GM10266 (cell line): ENCODE results near the gene HMGB4.

Source experiments
- DNase-seq: peaks from one replicate; pipeline ENCODE4 v3.0.0; 2012; ENCODE audit errors: extremely low spot score
- TF ChIP-seq, protein P1 (sequence below): IDR thresholded peaks from 2 replicates; pipeline ENCODE4 v1.5.1; 2012; ENCODE audit warnings: mild to moderate bottlenecking, low read depth; ENCODE audit not compliant: control insufficient read depth, insufficient read depth; ENCODE audit errors: missing control alignments

The HMGB4 gene, protein sequence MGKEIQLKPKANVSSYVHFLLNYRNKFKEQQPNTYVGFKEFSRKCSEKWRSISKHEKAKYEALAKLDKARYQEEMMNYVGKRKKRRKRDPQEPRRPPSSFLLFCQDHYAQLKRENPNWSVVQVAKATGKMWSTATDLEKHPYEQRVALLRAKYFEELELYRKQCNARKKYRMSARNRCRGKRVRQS

DNA sequence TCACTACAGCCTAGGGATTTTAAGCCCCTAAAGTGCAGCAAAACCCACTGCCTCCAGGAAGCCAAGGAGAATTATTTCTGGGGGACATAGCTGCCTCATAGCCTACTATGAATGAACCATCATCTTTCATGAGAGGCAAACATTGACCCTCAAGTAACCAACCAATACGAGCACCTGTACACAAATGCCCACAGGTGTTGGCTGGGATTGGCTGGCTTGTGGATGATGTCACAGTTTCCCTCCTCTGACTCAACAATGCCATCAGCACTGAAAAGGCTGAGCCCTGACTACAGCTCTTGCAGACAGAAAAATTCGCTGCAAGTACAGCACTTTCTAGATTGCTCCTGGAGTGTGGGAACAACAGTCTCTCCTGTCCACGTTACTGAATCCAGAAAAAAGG lies at the start of gene HMGB4:
TSS of gene HMGB4 (plus strand) at position 301 of the 400 bp plus-strand sequence. CDS start 113 bp downstream, outside the sequence.
- no peak for DNase-seq

DNA sequence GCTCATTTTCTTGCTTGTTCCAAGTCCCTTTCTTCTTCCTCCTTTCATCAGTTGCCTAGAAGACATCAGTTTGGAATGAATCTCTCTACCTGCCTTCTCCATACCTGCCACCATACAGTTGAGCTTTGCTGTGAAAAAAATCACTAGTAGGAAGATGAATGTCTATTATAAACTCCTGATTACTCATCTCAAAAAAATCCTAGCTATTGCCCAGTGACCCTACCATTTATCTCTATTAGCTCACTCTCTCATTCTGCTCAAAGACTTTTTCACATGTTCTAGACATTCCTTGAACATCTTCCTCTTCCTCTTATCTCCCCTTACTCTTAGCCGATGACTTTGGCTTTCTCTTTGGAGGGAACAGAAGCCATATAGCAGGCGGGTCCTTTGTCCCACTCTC lies 49.7 kb upstream of the HMGB4 start:
- no peak for DNase-seq
- TF ChIP-seq, protein P1, sequence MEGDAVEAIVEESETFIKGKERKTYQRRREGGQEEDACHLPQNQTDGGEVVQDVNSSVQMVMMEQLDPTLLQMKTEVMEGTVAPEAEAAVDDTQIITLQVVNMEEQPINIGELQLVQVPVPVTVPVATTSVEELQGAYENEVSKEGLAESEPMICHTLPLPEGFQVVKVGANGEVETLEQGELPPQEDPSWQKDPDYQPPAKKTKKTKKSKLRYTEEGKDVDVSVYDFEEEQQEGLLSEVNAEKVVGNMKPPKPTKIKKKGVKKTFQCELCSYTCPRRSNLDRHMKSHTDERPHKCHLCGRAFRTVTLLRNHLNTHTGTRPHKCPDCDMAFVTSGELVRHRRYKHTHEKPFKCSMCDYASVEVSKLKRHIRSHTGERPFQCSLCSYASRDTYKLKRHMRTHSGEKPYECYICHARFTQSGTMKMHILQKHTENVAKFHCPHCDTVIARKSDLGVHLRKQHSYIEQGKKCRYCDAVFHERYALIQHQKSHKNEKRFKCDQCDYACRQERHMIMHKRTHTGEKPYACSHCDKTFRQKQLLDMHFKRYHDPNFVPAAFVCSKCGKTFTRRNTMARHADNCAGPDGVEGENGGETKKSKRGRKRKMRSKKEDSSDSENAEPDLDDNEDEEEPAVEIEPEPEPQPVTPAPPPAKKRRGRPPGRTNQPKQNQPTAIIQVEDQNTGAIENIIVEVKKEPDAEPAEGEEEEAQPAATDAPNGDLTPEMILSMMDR = no peak

More for the DNA sequence above, at the start of gene HMGB4:
- TF ChIP-seq, protein P1 = no peak

DNA sequence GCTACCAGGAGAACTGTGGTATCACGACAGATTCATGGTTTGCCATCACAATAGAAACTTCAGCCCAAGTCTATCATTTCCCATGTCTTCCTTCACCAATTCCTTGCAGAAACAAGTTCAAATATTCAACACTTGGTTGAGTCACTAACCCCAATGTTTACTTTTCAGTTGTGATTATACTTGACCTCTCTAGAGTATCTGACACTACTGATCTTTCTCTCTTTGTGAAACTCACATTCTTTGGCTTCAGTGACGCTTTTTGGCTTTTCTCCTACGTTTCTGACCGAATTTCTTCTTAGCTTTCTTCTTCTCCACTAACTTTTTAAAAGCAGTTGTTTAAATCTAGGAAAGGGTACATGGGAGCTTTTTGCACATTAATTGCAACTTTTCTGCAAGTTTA lies 48.8 kb upstream of the HMGB4 start:
- no peak for DNase-seq
- TF ChIP-seq, protein P1 = no peak

DNA sequence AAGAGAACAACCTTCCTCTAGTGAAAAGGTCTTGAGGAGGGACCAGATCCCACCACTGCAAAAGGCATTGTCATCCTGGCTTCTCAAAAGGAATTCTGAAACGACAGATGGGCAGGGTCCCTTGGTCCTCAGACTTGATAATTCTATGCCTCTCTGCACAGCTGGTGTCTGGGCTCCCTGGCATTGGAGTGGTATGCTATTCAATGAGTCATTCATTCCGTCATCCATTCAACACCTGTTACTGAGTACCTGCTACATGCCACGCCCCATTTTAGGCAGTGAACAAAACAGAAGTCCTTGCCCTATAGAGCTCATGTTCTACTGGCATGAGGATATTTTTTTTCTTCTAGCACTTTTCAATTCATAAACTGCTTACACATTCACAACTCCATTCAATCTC lies 45.8 kb upstream of the HMGB4 start:
- TF ChIP-seq, protein P1 = no peak
- DNase-seq = no peak

DNA sequence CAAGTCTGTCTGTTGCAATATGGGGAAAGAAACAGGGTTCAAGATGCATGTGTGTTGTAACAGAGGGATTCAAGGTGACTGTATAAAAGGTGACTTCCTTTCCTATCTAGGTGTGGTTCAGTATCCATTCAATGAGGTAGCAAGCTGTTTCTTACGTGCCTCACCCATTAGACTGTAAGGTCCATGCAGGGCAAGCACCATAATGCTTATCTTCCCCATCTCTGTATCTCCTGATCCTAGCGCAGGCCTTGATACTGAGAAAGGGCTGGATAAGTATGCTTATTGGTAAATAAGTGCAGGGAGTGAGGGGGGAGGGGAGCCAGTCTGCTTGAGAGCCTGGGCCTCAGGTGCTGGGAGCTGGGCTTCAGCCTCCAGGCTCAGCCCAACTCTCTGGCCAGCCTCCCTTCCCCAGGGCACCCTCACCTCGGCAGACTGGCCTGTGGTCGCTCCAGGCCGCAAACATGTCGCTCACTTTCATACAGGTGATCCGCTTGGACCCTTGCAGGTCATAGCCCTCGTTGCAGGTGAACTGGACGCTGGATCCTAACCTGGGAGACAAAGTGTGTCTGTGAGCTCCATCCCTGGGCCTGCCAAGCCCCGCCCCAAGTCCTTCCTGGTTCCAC lies 44.5 kb upstream of the HMGB4 start:
- TF ChIP-seq, protein P1 = no peak
- DNase-seq = no peak

DNA sequence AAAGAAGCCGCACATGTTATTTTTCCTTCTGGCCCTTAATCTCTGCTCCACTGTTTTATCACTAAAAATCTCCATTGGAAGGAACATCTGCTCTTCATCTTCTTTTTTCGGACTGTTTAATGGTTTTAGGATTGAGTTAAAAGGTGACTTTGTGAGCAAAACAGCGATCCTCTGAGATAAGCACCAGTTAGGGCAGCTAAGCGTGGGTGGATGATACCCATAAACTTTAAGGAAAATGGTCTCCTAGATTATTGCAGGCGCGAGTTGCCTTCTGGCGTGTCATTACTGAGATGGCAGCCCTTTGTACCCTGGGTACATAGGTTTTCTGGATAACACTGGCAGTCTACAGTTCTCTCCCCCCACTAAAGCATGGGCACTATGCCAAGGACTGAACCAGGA lies 44.0 kb upstream of the HMGB4 start:
- DNase-seq = no peak
- TF ChIP-seq, protein P1 = no peak

DNA sequence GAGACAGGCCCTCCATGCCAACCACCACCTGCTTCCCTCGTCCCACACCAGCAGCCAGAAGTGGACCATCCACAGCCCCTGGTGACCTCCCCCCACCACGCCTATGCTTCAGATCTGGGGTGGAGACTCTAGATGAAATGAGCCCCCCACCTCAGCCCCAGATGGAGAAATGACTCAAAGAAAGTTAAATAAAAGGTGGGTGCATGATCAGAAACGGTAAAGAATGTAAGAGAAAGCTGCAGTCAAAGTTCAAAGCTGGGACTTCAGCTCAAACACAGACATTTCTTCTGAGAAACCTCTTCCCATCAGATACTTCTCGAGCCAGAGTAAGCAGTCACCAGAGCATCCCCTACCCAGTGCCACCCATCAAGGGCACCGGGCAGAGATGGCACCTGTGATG lies 43.1 kb upstream of the HMGB4 start:
- no peak for DNase-seq
- TF ChIP-seq, protein P1 = no peak
